DOHH2 (cell line): Measurements from ENCODE around the gene MAML1.

Experiments used
- H3F3A ChIP-seq: fragments of 200-600 bp; sonication (generic), shearing (Covaris generic); 2 replicates; pipeline ENCODE4 v1.6.0; 2016; ENCODE audit warnings: antibody characterized with exemption, mild to moderate bottlenecking; ENCODE audit not compliant: control insufficient read depth, insufficient read depth
- H3K27ac ChIP-seq: fragments of 200-600 bp; sonication (generic); 2 replicates; pipeline ENCODE4 v1.5.1; 2014; ENCODE audit warnings: low read depth, mild to moderate bottlenecking, low read length, moderate library complexity
- H3K27me3 ChIP-seq: fragments of 200-600 bp; sonication (generic); 2 replicates; pipeline ENCODE4 v1.6.1; 2014; ENCODE audit warnings: mild to moderate bottlenecking, low read length, mixed read lengths; ENCODE audit not compliant: control insufficient read depth
- H3K36me3 ChIP-seq: fragments of 200-600 bp; sonication (generic); 2 replicates; pipeline ENCODE4 v1.6.1; 2014; ENCODE audit warnings: mild to moderate bottlenecking, low read length, moderate library complexity, mixed read lengths; ENCODE audit not compliant: control insufficient read depth
- H3K4me1 ChIP-seq: fragments of 200-600 bp; sonication (generic); 2 replicates; pipeline ENCODE4 v1.6.1; 2014; ENCODE audit warnings: mild to moderate bottlenecking, low read length, mixed read lengths; ENCODE audit not compliant: control insufficient read depth
- H3K4me2 ChIP-seq: fragments of 200-600 bp; sonication (generic); 2 replicates; pipeline ENCODE4 v1.6.0; 2014; ENCODE audit warnings: mild to moderate bottlenecking, low read length, moderate library complexity
- H3K4me3 ChIP-seq: fragments of 200-600 bp; sonication (generic); 2 replicates; pipeline ENCODE4 v1.5.1; 2014; ENCODE audit warnings: mild to moderate bottlenecking, low read length, mixed read lengths
- H3K79me2 ChIP-seq: fragments of 200-600 bp; sonication (generic); 2 replicates; pipeline ENCODE4 v1.6.1; 2014; ENCODE audit warnings: mild to moderate bottlenecking, low read length, mixed read lengths; ENCODE audit not compliant: control insufficient read depth
- H3K9me2 ChIP-seq: fragments of 200-600 bp; sonication (generic); replicated peaks from 2 replicates; pipeline ENCODE4 v1.6.1; 2014; ENCODE audit warnings: mild to moderate bottlenecking, low read length, mixed read lengths; ENCODE audit not compliant: control insufficient read depth
- H3K9me3 ChIP-seq: fragments of 200-600 bp; sonication (generic); 2 replicates; pipeline ENCODE4 v1.6.1; 2014; ENCODE audit warnings: antibody characterized with exemption, low read length, mixed read lengths; ENCODE audit not compliant: control insufficient read depth, insufficient read depth
- H4K20me1 ChIP-seq: fragments of 200-600 bp; sonication (generic); 2 replicates; pipeline ENCODE4 v1.6.0; 2014; ENCODE audit warnings: low read depth, mild to moderate bottlenecking, antibody characterized with exemption, low read length, moderate library complexity; ENCODE audit not compliant: control insufficient read depth, insufficient read depth
- EZH2phosphoT487 ChIP-seq: fragments of 200-600 bp; sonication (generic); IDR thresholded peaks from 2 replicates; pipeline ENCODE4 v1.6.1; 2017; ENCODE audit warnings: borderline replicate concordance, mild to moderate bottlenecking, antibody characterized with exemption, low read length, moderate library complexity, mixed read lengths
- TF ChIP-seq, protein P1 (sequence below): fragments of 200-600 bp; sonication (generic); IDR thresholded peaks from one replicate; pipeline ENCODE4 v1.5.1; 2014; ENCODE audit warnings: antibody characterized with exemption, mild to moderate bottlenecking, low read depth, low read length; ENCODE audit not compliant: poor library complexity, severe bottlenecking

MAML1 gene

DNA sequence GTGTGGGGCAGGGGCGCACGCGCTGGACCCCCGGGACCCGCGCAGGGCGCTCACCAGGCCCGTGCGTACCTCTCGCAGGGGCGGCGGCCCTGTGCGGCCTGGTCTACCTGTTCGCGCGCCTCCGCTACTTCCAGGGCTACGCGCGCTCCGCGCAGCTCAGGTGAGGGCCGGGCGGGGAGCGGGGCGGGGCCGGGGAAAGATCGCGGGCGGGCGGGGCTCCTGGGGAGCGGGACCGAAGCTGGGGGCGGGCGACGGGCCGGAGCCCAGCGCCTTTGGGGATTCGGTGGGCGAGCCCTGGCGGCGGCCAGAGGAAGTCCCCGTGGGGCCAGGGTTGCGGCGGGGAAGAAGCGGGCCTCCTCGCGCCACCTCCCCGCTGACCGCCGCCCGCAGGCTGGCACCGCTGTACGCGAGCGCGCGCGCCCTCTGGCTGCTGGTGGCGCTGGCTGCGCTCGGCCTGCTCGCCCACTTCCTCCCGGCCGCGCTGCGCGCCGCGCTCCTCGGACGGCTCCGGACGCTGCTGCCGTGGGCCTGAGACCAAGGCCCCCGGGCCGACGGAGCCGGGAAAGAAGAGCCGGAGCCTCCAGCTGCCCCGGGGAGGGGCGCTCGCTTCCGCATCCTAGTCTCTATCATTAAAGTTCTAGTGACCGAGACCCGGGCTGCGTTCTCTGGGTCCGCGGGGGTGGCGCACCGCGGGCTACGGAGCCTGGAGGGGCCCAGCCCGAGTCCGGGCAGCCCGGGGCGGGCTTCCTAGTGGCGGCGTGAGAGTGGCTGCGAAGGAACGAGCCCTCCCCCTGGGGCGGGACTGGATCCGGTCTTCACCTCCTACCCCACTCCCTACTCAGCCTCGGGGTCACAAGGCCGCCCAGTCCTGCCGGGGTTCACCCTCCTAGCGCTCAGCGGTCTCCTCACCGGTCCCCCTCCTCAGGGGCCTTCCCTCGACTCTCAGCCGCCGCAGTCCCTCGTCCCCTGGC lies 63.5 kb downstream of the MAML1 start:
- Histone ChIP-seq H3K4me1 (peaks cover 23% of the 10 kb centered on the region), H3K36me3 (peaks cover 33% of the 10 kb centered on the region; the same call in 1 of the 2 replicates), H3K4me2 (peak overlapping the region; percentile 85), H3K9me3 (no peaks in the 10 kb centered on the region), H3K27ac (peak overlapping the region; percentile 36), H3K9me2 (no peaks in the 10 kb centered on the region), H3K27me3 (no peaks in the 10 kb centered on the region), H3K79me2 (no peaks in the 10 kb centered on the region), H3K4me3 (peak overlapping the region; percentile 91), H4K20me1 (no peaks in the 10 kb centered on the region), H3F3A (no peaks in the 10 kb centered on the region)
- no peak for TF ChIP-seq EZH2phosphoT487
- TF ChIP-seq, protein P1, sequence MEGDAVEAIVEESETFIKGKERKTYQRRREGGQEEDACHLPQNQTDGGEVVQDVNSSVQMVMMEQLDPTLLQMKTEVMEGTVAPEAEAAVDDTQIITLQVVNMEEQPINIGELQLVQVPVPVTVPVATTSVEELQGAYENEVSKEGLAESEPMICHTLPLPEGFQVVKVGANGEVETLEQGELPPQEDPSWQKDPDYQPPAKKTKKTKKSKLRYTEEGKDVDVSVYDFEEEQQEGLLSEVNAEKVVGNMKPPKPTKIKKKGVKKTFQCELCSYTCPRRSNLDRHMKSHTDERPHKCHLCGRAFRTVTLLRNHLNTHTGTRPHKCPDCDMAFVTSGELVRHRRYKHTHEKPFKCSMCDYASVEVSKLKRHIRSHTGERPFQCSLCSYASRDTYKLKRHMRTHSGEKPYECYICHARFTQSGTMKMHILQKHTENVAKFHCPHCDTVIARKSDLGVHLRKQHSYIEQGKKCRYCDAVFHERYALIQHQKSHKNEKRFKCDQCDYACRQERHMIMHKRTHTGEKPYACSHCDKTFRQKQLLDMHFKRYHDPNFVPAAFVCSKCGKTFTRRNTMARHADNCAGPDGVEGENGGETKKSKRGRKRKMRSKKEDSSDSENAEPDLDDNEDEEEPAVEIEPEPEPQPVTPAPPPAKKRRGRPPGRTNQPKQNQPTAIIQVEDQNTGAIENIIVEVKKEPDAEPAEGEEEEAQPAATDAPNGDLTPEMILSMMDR: peak; percentile 59

DNA sequence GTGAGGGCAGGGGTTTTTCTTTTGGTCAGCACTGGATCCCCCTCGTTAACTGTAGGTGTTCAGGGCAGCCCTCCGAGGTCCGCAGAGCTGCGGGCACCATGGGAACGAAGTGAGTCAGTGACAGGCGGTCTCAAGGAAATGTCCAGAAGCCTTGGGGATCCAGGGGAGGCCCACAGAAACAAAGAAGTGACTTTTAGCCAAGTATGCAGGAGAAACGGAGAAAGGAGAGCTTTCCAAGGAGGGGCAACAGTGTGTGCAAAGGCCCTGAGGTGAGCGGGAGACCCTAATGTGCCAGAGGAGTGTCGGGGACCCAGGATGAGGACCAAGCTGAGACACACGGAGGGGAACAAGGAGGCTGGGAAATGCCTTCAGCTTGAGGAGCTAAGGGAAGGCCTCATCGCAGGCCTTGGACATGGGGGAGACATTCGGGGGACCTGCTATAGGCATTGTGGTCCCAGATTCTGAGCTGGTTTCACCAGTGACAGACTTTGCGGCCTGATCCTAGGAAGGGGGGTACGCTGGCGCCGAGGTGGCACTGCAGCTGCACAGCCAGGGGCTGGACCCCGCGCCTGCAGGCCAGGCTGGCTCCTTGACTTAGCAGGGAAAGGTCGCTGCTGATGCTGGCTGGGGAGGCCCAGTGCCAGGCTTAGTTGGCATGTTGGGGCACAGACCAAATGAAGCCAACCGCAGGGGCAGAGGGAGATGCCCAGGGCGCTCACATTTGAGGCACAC lies 64.4 kb downstream of the MAML1 start:
- no peaks in the 10 kb centered on the region for H3K79me2 ChIP-seq
- peak overlapping the region; percentile 85 for H3K4me2 ChIP-seq
- peaks cover 23% of the 10 kb centered on the region for H3K4me1 ChIP-seq
- H3F3A ChIP-seq: no peaks in the 10 kb centered on the region
- no peaks in the 10 kb centered on the region for H3K9me3 ChIP-seq
- TF ChIP-seq EZH2phosphoT487: no peak
- H3K9me2 ChIP-seq: no peaks in the 10 kb centered on the region
- peak overlapping the region; percentile 91 for H3K4me3 ChIP-seq
- H3K27me3 ChIP-seq: no peaks in the 10 kb centered on the region
- H3K27ac ChIP-seq: no peak overlapping the region
- peaks cover 36% of the 10 kb centered on the region; the same call in 1 of the 2 replicates for H3K36me3 ChIP-seq
- H4K20me1 ChIP-seq: no peaks in the 10 kb centered on the region

GRCh38 chr5:179797741-179798140 lies 65.1 kb downstream of the MAML1 start:
- no peaks in the 10 kb centered on the region for H3F3A ChIP-seq
- no peaks in the 10 kb centered on the region for H3K27me3 ChIP-seq
- no peaks in the 10 kb centered on the region for H4K20me1 ChIP-seq
- H3K79me2 ChIP-seq: no peaks in the 10 kb centered on the region
- no peaks in the 10 kb centered on the region for H3K9me2 ChIP-seq
- H3K4me1 ChIP-seq: peaks cover 23% of the 10 kb centered on the region
- no peaks in the 10 kb centered on the region for H3K9me3 ChIP-seq
- no peak overlapping the region for H3K4me3 ChIP-seq
- H3K4me2 ChIP-seq: no peak overlapping the region
- TF ChIP-seq, protein P1: no peak
- no peak for TF ChIP-seq EZH2phosphoT487
- H3K27ac ChIP-seq: no peak overlapping the region
- H3K36me3 ChIP-seq: peaks cover 36% of the 10 kb centered on the region; the same call in 1 of the 2 replicates
